HFFc6 (cell line): ENCODE measurements around the gene MGAT4B. TPM values are rescaled to one million over a fixed set of nuclear protein-coding genes. Genes with fewer than 3 reads are reported as not detected.

Experiments
- DNase-seq: peaks from one replicate; pipeline ENCODE4 v3.0.0-alpha.2; 2018
- H3K27ac Mint-ChIP-seq: 2 replicates; pipeline ENCODE4 v1.8.0; 2020; ENCODE audit warnings: mild to moderate bottlenecking, mixed read lengths
- H3K27me3 Mint-ChIP-seq: 2 replicates; pipeline ENCODE4 v1.8.0; 2021; ENCODE audit warnings: mild to moderate bottlenecking, moderate library complexity, mixed read lengths; ENCODE audit not compliant: insufficient read depth
- H3K36me3 Mint-ChIP-seq: 2 replicates; pipeline ENCODE4 v1.8.0; 2021; ENCODE audit warnings: low read depth, mixed read lengths
- H3K4me1 Mint-ChIP-seq: 2 replicates; pipeline ENCODE4 v1.8.0; 2020; ENCODE audit warnings: low read depth, mixed read lengths
- H3K4me3 Mint-ChIP-seq: 2 replicates; pipeline ENCODE4 v1.8.0; 2020; ENCODE audit warnings: mild to moderate bottlenecking, moderate library complexity, mixed read lengths
- H3K9me3 Mint-ChIP-seq: 2 replicates; pipeline ENCODE4 v1.8.0; 2020; ENCODE audit warnings: mild to moderate bottlenecking, mixed read lengths
- CTCF ChIP-seq: fragments of 200-600 bp; sonication (generic); IDR thresholded peaks from 2 replicates; pipeline ENCODE4 v1.5.0; 2021; ENCODE audit warnings: antibody characterized with exemption, mild to moderate bottlenecking
- total RNA-seq, 6 experiments: library from RNA; stranded (reverse); fragmentation: NEBNext Ultra II Directional; extraction: Animal tissue kit (Norgen Biotek cat#: 25700); gene quantifications; 2 replicates in 1 of 6; 3 replicates in 5 of 6; pipeline ENCODE4 v1.2.3, GENCODE V29; 2021

Gene MGAT4B
- total RNA-seq, 6 experiments from 2014 or later: 129 to 166 (median 148) TPM

GRCh38 chr5:179802950-179803562 is 3.6 kb downstream of the MGAT4B start:
- no peak for TF ChIP-seq CTCF
- no peak overlapping the region for H3K4me3 Mint-ChIP-seq
- DNase-seq: no peak
- H3K36me3 Mint-ChIP-seq: peaks cover 10% of the 10 kb centered on the region; the same call in 1 of the 2 replicates
- peaks cover 22% of the 10 kb centered on the region for H3K4me1 Mint-ChIP-seq
- peak overlapping the region; percentile 13; the same call in 1 of the 2 replicates for H3K27ac Mint-ChIP-seq
- H3K9me3 Mint-ChIP-seq: no peaks in the 10 kb centered on the region
- H3K27me3 Mint-ChIP-seq: no peaks in the 10 kb centered on the region; the same call in 1 of the 2 replicates

GRCh38 chr5:179802207-179802883 is 4.3 kb downstream of the MGAT4B start:
- Mint-ChIP-seq H3K27ac (peak overlapping the region; percentile 13; the same call in 1 of the 2 replicates), H3K36me3 (peaks cover 10% of the 10 kb centered on the region; the same call in 1 of the 2 replicates), H3K27me3 (no peaks in the 10 kb centered on the region; the same call in 1 of the 2 replicates), H3K4me1 (peaks cover 22% of the 10 kb centered on the region), H3K9me3 (no peaks in the 10 kb centered on the region), H3K4me3 (no peak overlapping the region)
- DNase-seq: no peak
- no peak for TF ChIP-seq CTCF

- no peaks in the 10 kb centered on the region; the same call in 1 of the 2 replicates for H3K27me3 Mint-ChIP-seq
- H3K4me1 Mint-ChIP-seq: peaks cover 29% of the 10 kb centered on the region
- no peak overlapping the region for H3K27ac Mint-ChIP-seq
- no peak for DNase-seq
- H3K9me3 Mint-ChIP-seq: no peaks in the 10 kb centered on the region
- peaks cover 10% of the 10 kb centered on the region; the same call in 1 of the 2 replicates for H3K36me3 Mint-ChIP-seq
- no peak overlapping the region for H3K4me3 Mint-ChIP-seq
- peak; percentile 64; the same call in 1 of the 2 replicates for TF ChIP-seq CTCF
Observed at GRCh38 chr5:179801304-179802206, 5.1 kb downstream of the MGAT4B start.

- H3K27me3 Mint-ChIP-seq: peaks cover 1% of the 10 kb centered on the region; the same call in 1 of the 2 replicates
- H3K9me3 Mint-ChIP-seq: no peaks in the 10 kb centered on the region
- no peak overlapping the region for H3K4me3 Mint-ChIP-seq
- no peak for TF ChIP-seq CTCF
- peaks cover 29% of the 10 kb centered on the region for H3K4me1 Mint-ChIP-seq
- no peak for DNase-seq
- H3K27ac Mint-ChIP-seq: no peak overlapping the region
- peaks cover 10% of the 10 kb centered on the region; the same call in 1 of the 2 replicates for H3K36me3 Mint-ChIP-seq
Observed at GRCh38 chr5:179800696-179801201, 5.9 kb downstream of the MGAT4B start.

- peaks cover 27% of the 10 kb centered on the region for H3K4me1 Mint-ChIP-seq
- no peak overlapping the region for H3K27ac Mint-ChIP-seq
- no peaks in the 10 kb centered on the region for H3K9me3 Mint-ChIP-seq
- TF ChIP-seq CTCF: no peak
- H3K36me3 Mint-ChIP-seq: peaks cover 10% of the 10 kb centered on the region; the same call in 1 of the 2 replicates
- H3K27me3 Mint-ChIP-seq: peaks cover 1% of the 10 kb centered on the region; the same call in 1 of the 2 replicates
- DNase-seq: no peak
- no peak overlapping the region for H3K4me3 Mint-ChIP-seq
Observed at GRCh38 chr5:179800071-179800695, 6.5 kb downstream of the MGAT4B start.
